GM12878 (cell line): ENCODE measurements around the gene CALHM1. TPM values are rescaled to one million over a fixed set of nuclear protein-coding genes. Genes with fewer than 3 reads are reported as not detected.

Experiments
- MEF2A ChIP-seq: IDR thresholded peaks from 2 replicates; pipeline ENCODE4 v1.6.1; 2011; ENCODE audit warnings: low read depth, mild to moderate bottlenecking, low read length, moderate library complexity; ENCODE audit not compliant: insufficient read depth
- polyA plus RNA-seq, 11 experiments: library from polyadenylated mRNA; depleted of rRNA in 4 of 11; unstranded in 6 of 11; stranded (reverse) in 5 of 11; fragments of >200 nt; fragmentation: Nextera tagmentation in 4 of 11; fragmentation: Illumina TruSeq in 1 of 11; extraction: Ambion mirVana in 4 of 11; extraction: Trizol in 1 of 11; gene quantifications; 1 replicate in 1 of 11; 2 replicates in 10 of 11; pipeline versions ENCODE4 v1.2.1 to v1.2.3, GENCODE V29; 2011 to 2016; ENCODE audit warnings: inconsistent platforms in 2 of 11, missing spikeins in 2 of 11, low read depth in 1 of 11
- total RNA-seq, 4 experiments: library from RNA; depleted of rRNA in 3 of 4; stranded (reverse); fragments of >200 nt in 3 of 4; fragmentation: Illumina TruSeq in 1 of 4; extraction: Trizol in 1 of 4; gene quantifications; 2 replicates each; pipeline versions ENCODE4 v1.2.1 to v1.2.3, GENCODE V29; 2013 to 2021

Gene CALHM1
- total and polyA plus RNA-seq, 10 of the 15 experiments (the other 5 are each of a cell fraction or from before 2014, with no cell fraction given): 0.05 to 1.7 (median 0.17) TPM

- TF ChIP-seq MEF2A: no peak
These were observed 45.1 kb downstream of the CALHM1 start (continued) for GRCh38 chr10:103413564-103413963.

Other genes starting within 250 kb of the CALHM1 start
Only the 7 nearest of the 9 such genes appear.
- 13.3 and 16.5 TPM in 2 replicates for gene PCGF6, start 107.8 kb downstream of the CALHM1 start, total RNA-seq (2014; rRNA removed)
- 13.7 and 14.5 TPM in 2 replicates for gene PCGF6, start 107.8 kb downstream of the CALHM1 start, total RNA-seq (2014; rRNA removed; fragmentation: Illumina TruSeq; extraction: Trizol)
- gene PCGF6, start 107.8 kb downstream of the CALHM1 start, total RNA-seq (2021): 13.2 and 14.0 TPM in 2 replicates
- 12.2 and 18.9 TPM in 2 replicates for gene PCGF6, start 107.8 kb downstream of the CALHM1 start, polyA plus RNA-seq (2011; rRNA removed)
- gene PCGF6, start 107.8 kb downstream of the CALHM1 start, polyA plus RNA-seq (2014; fragmentation: Illumina TruSeq; extraction: Trizol): 10.8 and 13.4 TPM in 2 replicates
- gene PCGF6, start 107.8 kb downstream of the CALHM1 start, polyA plus RNA-seq (2014; fragmentation: Nextera tagmentation; extraction: Ambion mirVana): 1 to 10 TPM; 6.5 to 8.2 TPM
- 8.9 and 11.4 TPM in 2 replicates for gene PCGF6, start 107.8 kb downstream of the CALHM1 start, polyA plus RNA-seq (2014; rRNA removed)
- gene PCGF6, start 107.8 kb downstream of the CALHM1 start, polyA plus RNA-seq (2016; fragmentation: Nextera tagmentation; extraction: Ambion mirVana): 10 to 100 TPM; 17.7 to 19.1 TPM
- gene TAF5, start 90.9 kb downstream of the CALHM1 start, total RNA-seq (2014; rRNA removed): 7.7 and 8.8 TPM in 2 replicates
- 7.8 and 7.9 TPM in 2 replicates for gene TAF5, start 90.9 kb downstream of the CALHM1 start, total RNA-seq (2014; rRNA removed; fragmentation: Illumina TruSeq; extraction: Trizol)
- gene TAF5, start 90.9 kb downstream of the CALHM1 start, total RNA-seq (2021): 6.6 and 7.1 TPM in 2 replicates
- 9.2 and 13.7 TPM in 2 replicates for gene TAF5, start 90.9 kb downstream of the CALHM1 start, polyA plus RNA-seq (2011; rRNA removed)
- 7.9 and 9.8 TPM in 2 replicates for gene TAF5, start 90.9 kb downstream of the CALHM1 start, polyA plus RNA-seq (2014; fragmentation: Illumina TruSeq; extraction: Trizol)
- gene TAF5, start 90.9 kb downstream of the CALHM1 start, polyA plus RNA-seq (2014; fragmentation: Nextera tagmentation; extraction: Ambion mirVana): 1 to 10 TPM; 3.7 to 3.8 TPM
- gene TAF5, start 90.9 kb downstream of the CALHM1 start, polyA plus RNA-seq (2014; rRNA removed): 6.1 and 6.8 TPM in 2 replicates
- gene TAF5, start 90.9 kb downstream of the CALHM1 start, polyA plus RNA-seq (2016; fragmentation: Nextera tagmentation; extraction: Ambion mirVana): 1 to 10 TPM; 6.7 to 9.0 TPM
- 240 and 260 TPM in 2 replicates for gene ATP5MK, start 62.4 kb downstream of the CALHM1 start, total RNA-seq (2014; rRNA removed)
- 542 TPM in 2 replicates for gene ATP5MK, start 62.4 kb downstream of the CALHM1 start, total RNA-seq (2014; rRNA removed; fragmentation: Illumina TruSeq; extraction: Trizol)
- gene ATP5MK, start 62.4 kb downstream of the CALHM1 start, total RNA-seq (2021): 359 and 363 TPM in 2 replicates
- 485 and 750 TPM in 2 replicates for gene ATP5MK, start 62.4 kb downstream of the CALHM1 start, polyA plus RNA-seq (2011; rRNA removed)
- gene ATP5MK, start 62.4 kb downstream of the CALHM1 start, polyA plus RNA-seq (2014; fragmentation: Illumina TruSeq; extraction: Trizol): 664 and 709 TPM in 2 replicates
- 1,000 to 10,000 TPM; 1,633 to 1,790 TPM for gene ATP5MK, start 62.4 kb downstream of the CALHM1 start, polyA plus RNA-seq (2014; fragmentation: Nextera tagmentation; extraction: Ambion mirVana)
- 303 and 374 TPM in 2 replicates for gene ATP5MK, start 62.4 kb downstream of the CALHM1 start, polyA plus RNA-seq (2014; rRNA removed)
- gene ATP5MK, start 62.4 kb downstream of the CALHM1 start, polyA plus RNA-seq (2016; fragmentation: Nextera tagmentation; extraction: Ambion mirVana): 1,000 to 10,000 TPM in 1 of 2 experiments, 100 to 1,000 TPM in 1; 941 to 1,045 TPM
- 51.2 and 52.9 TPM in 2 replicates for gene PDCD11, start 62.3 kb downstream of the CALHM1 start, total RNA-seq (2014; rRNA removed)
- 40.0 and 42.9 TPM in 2 replicates for gene PDCD11, start 62.3 kb downstream of the CALHM1 start, total RNA-seq (2014; rRNA removed; fragmentation: Illumina TruSeq; extraction: Trizol)
- 66.5 and 69.7 TPM in 2 replicates for gene PDCD11, start 62.3 kb downstream of the CALHM1 start, total RNA-seq (2021)
- 25.2 and 32.3 TPM in 2 replicates for gene PDCD11, start 62.3 kb downstream of the CALHM1 start, polyA plus RNA-seq (2011; rRNA removed)
- 42.9 and 46.7 TPM in 2 replicates for gene PDCD11, start 62.3 kb downstream of the CALHM1 start, polyA plus RNA-seq (2014; fragmentation: Illumina TruSeq; extraction: Trizol)
- gene PDCD11, start 62.3 kb downstream of the CALHM1 start, polyA plus RNA-seq (2014; fragmentation: Nextera tagmentation; extraction: Ambion mirVana): 10 to 100 TPM; 13.9 to 17.2 TPM
- 42.6 and 46.4 TPM in 2 replicates for gene PDCD11, start 62.3 kb downstream of the CALHM1 start, polyA plus RNA-seq (2014; rRNA removed)
- 10 to 100 TPM; 48.1 to 52.4 TPM for gene PDCD11, start 62.3 kb downstream of the CALHM1 start, polyA plus RNA-seq (2016; fragmentation: Nextera tagmentation; extraction: Ambion mirVana)
- 7.5 and 8.0 TPM in 2 replicates for gene CALHM2, start 6.5 kb downstream of the CALHM1 start, total RNA-seq (2014; rRNA removed)
- gene CALHM2, start 6.5 kb downstream of the CALHM1 start, total RNA-seq (2014; rRNA removed; fragmentation: Illumina TruSeq; extraction: Trizol): 5.0 and 6.1 TPM in 2 replicates
- 15.2 and 15.3 TPM in 2 replicates for gene CALHM2, start 6.5 kb downstream of the CALHM1 start, total RNA-seq (2021)
- gene CALHM2, start 6.5 kb downstream of the CALHM1 start, polyA plus RNA-seq (2011; rRNA removed): 11.8 and 23.7 TPM in 2 replicates
- gene CALHM2, start 6.5 kb downstream of the CALHM1 start, polyA plus RNA-seq (2014; fragmentation: Illumina TruSeq; extraction: Trizol): 5.5 and 8.1 TPM in 2 replicates
- gene CALHM2, start 6.5 kb downstream of the CALHM1 start, polyA plus RNA-seq (2014; fragmentation: Nextera tagmentation; extraction: Ambion mirVana): 1 to 10 TPM in 1 of 2 experiments, under 1 TPM in 1; 0.60 to 1.9 TPM
- 14.5 and 15.2 TPM in 2 replicates for gene CALHM2, start 6.5 kb downstream of the CALHM1 start, polyA plus RNA-seq (2014; rRNA removed)
- 10 to 100 TPM; 10.4 to 12.6 TPM for gene CALHM2, start 6.5 kb downstream of the CALHM1 start, polyA plus RNA-seq (2016; fragmentation: Nextera tagmentation; extraction: Ambion mirVana)
- gene CALHM3, start 20.3 kb upstream of the CALHM1 start, total RNA-seq (2014; rRNA removed): 0.11 and 0.22 TPM in 2 replicates
- gene CALHM3, start 20.3 kb upstream of the CALHM1 start, total RNA-seq (2014; rRNA removed; fragmentation: Illumina TruSeq; extraction: Trizol): not detected in 2 replicates
- gene CALHM3, start 20.3 kb upstream of the CALHM1 start, total RNA-seq (2021): 0.16 TPM in 1 of 2 replicates, not detected in the other
- gene CALHM3, start 20.3 kb upstream of the CALHM1 start, polyA plus RNA-seq (2011; rRNA removed): 0.42 TPM in 2 replicates
- not detected in 2 replicates for gene CALHM3, start 20.3 kb upstream of the CALHM1 start, polyA plus RNA-seq (2014; fragmentation: Illumina TruSeq; extraction: Trizol)
- gene CALHM3, start 20.3 kb upstream of the CALHM1 start, polyA plus RNA-seq (2014; fragmentation: Nextera tagmentation; extraction: Ambion mirVana): under 1 TPM in 1 of 2 experiments, not detected in 1; 0.03 TPM
- gene CALHM3, start 20.3 kb upstream of the CALHM1 start, polyA plus RNA-seq (2014; rRNA removed): 0.09 TPM in 1 of 2 replicates, not detected in the other
- under 1 TPM in 1 of 2 experiments, not detected in 1; 0.13 TPM for gene CALHM3, start 20.3 kb upstream of the CALHM1 start, polyA plus RNA-seq (2016; fragmentation: Nextera tagmentation; extraction: Ambion mirVana)
- not detected in 2 replicates for gene NEURL1, start 34.8 kb upstream of the CALHM1 start, total RNA-seq (2014; rRNA removed)
- gene NEURL1, start 34.8 kb upstream of the CALHM1 start, total RNA-seq (2014; rRNA removed; fragmentation: Illumina TruSeq; extraction: Trizol): not detected in 2 replicates
- 0.05 and 0.13 TPM in 2 replicates for gene NEURL1, start 34.8 kb upstream of the CALHM1 start, total RNA-seq (2021)
- 0.01 and 0.04 TPM in 2 replicates for gene NEURL1, start 34.8 kb upstream of the CALHM1 start, polyA plus RNA-seq (2011; rRNA removed)
- not detected in 2 replicates for gene NEURL1, start 34.8 kb upstream of the CALHM1 start, polyA plus RNA-seq (2014; fragmentation: Illumina TruSeq; extraction: Trizol)
- gene NEURL1, start 34.8 kb upstream of the CALHM1 start, polyA plus RNA-seq (2014; fragmentation: Nextera tagmentation; extraction: Ambion mirVana): under 1 TPM in 1 of 2 experiments, not detected in 1; 0.02 TPM
- gene NEURL1, start 34.8 kb upstream of the CALHM1 start, polyA plus RNA-seq (2014; rRNA removed): 0.03 and 0.05 TPM in 2 replicates
- gene NEURL1, start 34.8 kb upstream of the CALHM1 start, polyA plus RNA-seq (2016; fragmentation: Nextera tagmentation; extraction: Ambion mirVana): not detected